ENCODE results near the gene AUTS2.

DNA sequence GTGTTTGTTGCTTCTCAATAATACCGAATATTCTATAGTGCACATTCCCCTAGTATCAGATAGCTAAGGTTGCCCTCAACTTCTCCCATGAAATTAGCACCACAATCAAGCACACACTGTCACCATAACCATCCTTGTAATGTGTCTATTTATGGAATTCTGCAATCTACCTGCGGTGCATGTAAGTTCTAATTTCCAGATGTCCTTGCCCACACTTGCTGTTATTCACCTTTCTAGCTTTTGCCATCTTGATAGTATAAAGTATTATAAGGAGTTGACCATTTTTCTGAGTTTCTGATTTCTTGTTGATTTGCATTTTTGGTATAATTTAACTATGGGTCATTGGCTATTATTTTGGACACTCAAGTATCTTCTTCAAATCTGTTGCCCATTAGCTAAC, 1043.6 kb downstream of the AUTS2 start:
- TF ChIP-seq CTCF (IDR thresholded peaks at IDR 0.05; ENCODE audit: insufficient read depth, low read length) (no peak), GABPA (IDR thresholded peaks at IDR 0.05; ENCODE audit: low read depth) (no peak), POLR2AphosphoS5 (IDR thresholded peaks at IDR 0.05; ENCODE audit: low read depth) (no peak), SPI1 (IDR thresholded peaks at IDR 0.05; ENCODE audit: borderline replicate concordance, low read depth) (no peak)
- TF ChIP-seq, protein P1, sequence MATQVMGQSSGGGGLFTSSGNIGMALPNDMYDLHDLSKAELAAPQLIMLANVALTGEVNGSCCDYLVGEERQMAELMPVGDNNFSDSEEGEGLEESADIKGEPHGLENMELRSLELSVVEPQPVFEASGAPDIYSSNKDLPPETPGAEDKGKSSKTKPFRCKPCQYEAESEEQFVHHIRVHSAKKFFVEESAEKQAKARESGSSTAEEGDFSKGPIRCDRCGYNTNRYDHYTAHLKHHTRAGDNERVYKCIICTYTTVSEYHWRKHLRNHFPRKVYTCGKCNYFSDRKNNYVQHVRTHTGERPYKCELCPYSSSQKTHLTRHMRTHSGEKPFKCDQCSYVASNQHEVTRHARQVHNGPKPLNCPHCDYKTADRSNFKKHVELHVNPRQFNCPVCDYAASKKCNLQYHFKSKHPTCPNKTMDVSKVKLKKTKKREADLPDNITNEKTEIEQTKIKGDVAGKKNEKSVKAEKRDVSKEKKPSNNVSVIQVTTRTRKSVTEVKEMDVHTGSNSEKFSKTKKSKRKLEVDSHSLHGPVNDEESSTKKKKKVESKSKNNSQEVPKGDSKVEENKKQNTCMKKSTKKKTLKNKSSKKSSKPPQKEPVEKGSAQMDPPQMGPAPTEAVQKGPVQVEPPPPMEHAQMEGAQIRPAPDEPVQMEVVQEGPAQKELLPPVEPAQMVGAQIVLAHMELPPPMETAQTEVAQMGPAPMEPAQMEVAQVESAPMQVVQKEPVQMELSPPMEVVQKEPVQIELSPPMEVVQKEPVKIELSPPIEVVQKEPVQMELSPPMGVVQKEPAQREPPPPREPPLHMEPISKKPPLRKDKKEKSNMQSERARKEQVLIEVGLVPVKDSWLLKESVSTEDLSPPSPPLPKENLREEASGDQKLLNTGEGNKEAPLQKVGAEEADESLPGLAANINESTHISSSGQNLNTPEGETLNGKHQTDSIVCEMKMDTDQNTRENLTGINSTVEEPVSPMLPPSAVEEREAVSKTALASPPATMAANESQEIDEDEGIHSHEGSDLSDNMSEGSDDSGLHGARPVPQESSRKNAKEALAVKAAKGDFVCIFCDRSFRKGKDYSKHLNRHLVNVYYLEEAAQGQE (IDR thresholded peaks at IDR 0.05; ENCODE audit: insufficient replicate concordance, low read depth), result no peak

All from HL-60 (cell line).